ENCODE measurements around the gene SELPLG. TPM values are rescaled to one million over a fixed set of nuclear protein-coding genes. Genes with fewer than 3 reads are reported as not detected.
A peak's percentile ranks its signal among the peaks of the same experiment; 100 is the strongest.
"Not testable (repeated sequence)": the region's sequence is repeated elsewhere in the genome, so short reads cannot be mapped to it uniquely, and the experiment has no call there.

SELPLG gene
- total RNA-seq, 2 donors from 2014 or later: 5.1 to 14.4 TPM

DNA sequence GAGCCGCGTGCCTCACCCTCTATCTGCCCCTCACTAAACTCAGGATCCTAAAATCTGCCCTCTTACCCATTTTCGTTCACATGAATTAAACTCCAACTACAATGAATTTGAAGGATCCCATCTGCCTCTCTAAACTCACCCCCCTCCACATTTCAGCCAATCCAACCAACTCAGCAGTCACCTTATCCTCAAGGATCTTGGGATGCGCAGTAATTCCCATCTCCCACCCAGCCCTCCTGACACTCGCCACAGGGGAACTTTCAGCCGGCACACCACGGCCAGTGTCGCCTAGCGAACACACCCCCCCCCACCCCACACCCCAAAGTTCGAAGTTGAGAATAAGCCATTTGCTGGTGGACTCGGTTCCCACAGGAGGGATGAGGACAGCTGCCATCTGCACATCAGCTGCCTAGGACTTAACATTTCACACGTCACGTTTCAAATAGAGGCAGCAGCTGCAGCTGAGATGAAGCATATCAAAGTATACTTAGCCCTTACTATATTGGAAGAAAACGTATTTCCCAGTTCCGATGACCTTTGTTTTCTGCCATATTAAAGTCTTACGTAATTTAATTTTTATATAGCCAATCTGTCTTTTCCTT lies 8.7 kb upstream of the SELPLG start:
- DNase-seq (ENCODE audit: low spot score): no peak
- intact Hi-C loops (cut with DNase I): no loop called here

DNA sequence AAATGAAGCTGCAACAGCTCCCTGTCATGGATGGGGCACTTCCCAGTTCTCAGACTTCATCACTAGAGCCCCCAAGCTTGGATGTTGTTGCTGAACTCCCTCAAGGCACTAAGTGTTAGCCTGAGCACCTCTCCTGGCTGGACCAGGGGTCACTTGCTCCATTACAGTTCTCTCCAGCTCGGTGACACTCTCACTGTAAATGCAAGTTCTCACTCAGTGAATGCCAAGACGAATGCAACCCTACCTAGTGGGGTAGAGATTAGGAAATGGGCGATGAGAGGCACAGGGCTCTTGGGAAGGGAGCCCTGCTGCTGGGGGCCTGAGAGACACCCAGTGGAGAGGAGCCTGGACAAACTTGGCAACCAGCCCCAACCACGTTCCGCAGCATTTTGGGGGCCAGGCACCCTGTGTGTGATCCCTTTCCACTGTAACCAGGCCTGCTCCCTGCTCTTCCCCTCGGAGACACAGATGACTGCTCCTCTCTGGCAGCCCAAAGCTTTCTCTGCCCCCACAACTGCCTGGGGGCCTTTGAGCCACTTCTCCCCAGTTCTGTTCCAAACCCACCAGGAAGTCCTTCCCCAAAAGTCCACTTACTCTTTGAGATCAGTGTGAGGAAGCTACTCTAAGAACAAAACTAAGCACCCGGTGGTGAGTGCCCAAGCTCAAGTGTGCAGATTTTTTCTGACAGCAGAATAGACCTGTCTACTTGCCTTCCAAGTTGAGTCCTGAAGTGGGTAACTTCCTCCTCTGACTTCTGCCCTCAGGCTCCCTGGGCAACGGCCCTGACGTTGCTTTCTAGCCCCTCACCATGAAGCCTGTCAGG lies 8.0 kb upstream of the SELPLG start:
- no peak for DNase-seq (ENCODE audit: low spot score)
- intact Hi-C loops (cut with DNase I): no loop called here

- intact Hi-C loops (cut with DNase I): no loop called here
- no peak for DNase-seq (ENCODE audit: low spot score)
Observed at GRCh38 chr12:108640802-108641445, 7.2 kb upstream of the SELPLG start.

- intact Hi-C loops (cut with DNase I): no loop called here
- DNase-seq (ENCODE audit: low spot score): no peak
Observed at GRCh38 chr12:108638997-108639822, 5.5 kb upstream of the SELPLG start.

GRCh38 chr12:108638141-108638827 lies 4.6 kb upstream of the SELPLG start:
- DNase-seq (ENCODE audit: low spot score): no peak
- intact Hi-C loops (cut with DNase I): no loop called here

DNA sequence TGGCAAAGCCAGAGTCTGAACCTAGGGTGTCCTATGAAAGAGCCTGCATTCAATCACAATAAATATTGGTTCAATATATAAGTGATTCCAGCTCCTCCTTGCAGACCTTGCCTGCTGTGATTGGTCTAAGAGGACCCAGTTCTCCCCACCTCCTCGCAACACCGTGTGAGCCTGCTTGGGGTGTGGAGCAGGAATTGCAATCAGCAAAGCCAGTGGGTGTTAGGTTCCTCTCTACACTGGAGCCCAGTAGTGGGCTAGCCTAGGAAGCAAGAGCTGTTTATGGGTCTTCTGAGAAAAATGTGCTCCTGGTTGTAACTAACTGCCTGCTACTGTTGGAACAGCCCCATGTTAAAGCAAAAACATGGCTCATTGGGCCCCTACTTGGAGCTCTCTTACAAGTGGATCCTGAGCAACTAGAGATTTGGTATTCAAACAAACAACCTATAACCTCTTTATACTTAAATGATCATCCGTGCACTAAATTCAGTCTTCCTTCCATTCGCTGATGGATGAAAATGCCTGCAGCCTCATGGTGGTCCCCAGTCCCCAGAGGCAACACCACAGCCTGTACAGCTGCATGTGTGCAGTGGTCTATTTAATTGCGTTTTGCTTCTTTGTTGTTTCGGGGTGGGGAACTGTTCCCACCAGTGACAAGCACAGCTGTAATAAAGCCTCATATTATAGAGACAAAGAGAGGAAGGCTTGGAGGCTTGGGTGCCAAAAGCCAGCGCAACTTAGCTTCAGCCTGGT lies 3.7 kb upstream of the SELPLG start:
- DNase-seq (ENCODE audit: low spot score): no peak
- intact Hi-C loops (cut with DNase I): no loop called here

GRCh38 chr12:108635997-108636808 lies 2.5 kb upstream of the SELPLG start:
- DNase-seq (ENCODE audit: low spot score): no peak
- intact Hi-C loops (cut with DNase I): no loop called here

- intact Hi-C loops (cut with DNase I): no loop called here
- no peak for DNase-seq (ENCODE audit: low spot score)
Observed at GRCh38 chr12:108635201-108635996, 1.7 kb upstream of the SELPLG start.

GRCh38 chr12:108634341-108634751 lies 652 bp upstream of the SELPLG start:
- DNase-seq (ENCODE audit: low spot score): no peak
- intact Hi-C loops (cut with DNase I): no loop called here

DNA sequence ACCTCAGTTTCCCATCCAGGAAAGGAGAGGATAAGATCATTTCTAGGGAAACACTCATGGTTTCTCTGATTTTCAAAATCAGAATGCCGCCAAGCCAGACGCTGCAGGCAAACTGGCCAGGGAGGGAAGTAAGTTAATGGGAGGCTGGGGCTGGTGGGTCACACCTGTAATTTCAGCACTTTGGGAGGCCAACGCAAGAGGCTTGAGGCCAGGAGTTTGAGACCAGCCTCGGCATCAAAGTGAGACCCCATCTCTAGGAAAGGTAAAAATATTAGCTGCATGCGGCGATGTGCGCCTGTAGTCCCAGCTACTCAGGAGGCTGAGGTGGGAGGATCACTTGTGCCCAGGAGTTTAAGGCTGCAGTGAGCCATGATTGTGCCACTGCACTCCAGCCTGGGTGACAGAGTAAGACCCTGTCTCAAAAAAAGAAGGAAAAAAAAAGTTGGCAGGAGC lies 587 bp downstream of the SELPLG start:
- no peak for DNase-seq (ENCODE audit: low spot score)
- intact Hi-C loops (cut with DNase I): no loop called here

DNA sequence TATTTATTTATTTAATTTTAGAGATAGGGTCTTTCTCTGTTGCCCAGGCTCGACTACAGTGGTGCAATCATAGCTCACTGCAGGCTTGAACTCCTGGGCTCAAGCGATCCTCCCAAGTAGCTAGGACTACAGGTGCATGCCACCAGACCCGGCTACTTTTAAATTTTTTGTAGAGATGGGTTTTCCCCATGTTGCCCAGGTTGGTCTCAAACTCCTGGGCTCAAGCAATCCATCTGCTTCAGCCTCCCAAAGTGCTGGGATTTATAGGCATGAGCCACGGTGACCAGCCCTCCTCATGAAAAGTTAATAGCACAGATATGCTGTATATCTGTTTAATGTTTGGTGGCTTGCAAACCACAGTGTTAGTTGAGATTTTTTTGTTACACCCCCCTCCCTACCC lies 2.4 kb downstream of the SELPLG start:
- DNase-seq (ENCODE audit: low spot score): peak; percentile 15
- intact Hi-C loops (cut with DNase I): not testable (repeated sequence)

- DNase-seq (ENCODE audit: low spot score): peak; percentile 66
- intact Hi-C loops (cut with DNase I): no loop called here
Observed at GRCh38 chr12:108630481-108631207, 3.0 kb downstream of the SELPLG start.

DNA sequence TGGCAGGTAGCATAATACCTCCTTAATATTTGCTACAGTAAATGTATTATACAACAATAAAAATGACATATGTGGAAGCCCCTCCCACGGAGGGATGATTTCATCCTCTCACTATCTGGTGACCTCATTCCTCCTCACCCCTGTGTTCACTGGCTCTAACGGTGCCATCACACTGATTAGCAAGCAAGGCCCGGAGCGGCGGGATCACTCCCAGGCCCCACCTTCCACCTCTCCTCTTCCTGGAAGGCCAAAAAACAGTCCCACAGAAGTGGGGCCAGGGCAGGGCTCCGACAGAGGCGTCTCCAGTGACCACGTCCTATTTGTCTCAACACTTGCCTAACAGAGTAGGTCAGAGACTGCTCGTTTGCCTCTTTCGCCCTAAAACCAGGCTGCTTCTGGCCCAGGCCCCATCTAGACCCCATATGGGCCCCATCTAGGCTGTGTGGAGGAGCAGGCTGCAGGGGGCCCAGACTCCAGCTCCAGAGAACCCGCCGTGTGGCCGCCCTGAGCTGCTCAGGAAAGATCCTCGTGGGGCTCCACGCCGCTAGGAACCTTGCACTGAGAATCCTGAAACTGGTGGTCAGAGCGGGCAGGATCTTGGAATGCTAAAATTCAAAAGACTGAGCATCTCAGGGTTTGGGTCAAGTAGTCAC lies 3.7 kb downstream of the SELPLG start:
- DNase-seq (ENCODE audit: low spot score): peak; percentile 87
- intact Hi-C loops (cut with DNase I): no loop called here

GRCh38 chr12:108629151-108629550 lies 4.5 kb downstream of the SELPLG start:
- intact Hi-C loops (cut with DNase I): no loop called here
- DNase-seq (ENCODE audit: low spot score): peak; percentile 74

- intact Hi-C loops (cut with DNase I): no loop called here
- peak; percentile 28 for DNase-seq (ENCODE audit: low spot score)
Observed at GRCh38 chr12:108627134-108627920, 6.4 kb downstream of the SELPLG start.

Data from posterior vena cava (tissue), 2 donors.